ENCODE results near the gene NOSIP. TPM values are rescaled to one million over a fixed set of nuclear protein-coding genes. Genes with fewer than 3 reads are reported as not detected.

NOSIP gene
- polyA plus RNA-seq, 1 of the 3 experiments (the other 2 are of a cell fraction) = 128 TPM

DNA sequence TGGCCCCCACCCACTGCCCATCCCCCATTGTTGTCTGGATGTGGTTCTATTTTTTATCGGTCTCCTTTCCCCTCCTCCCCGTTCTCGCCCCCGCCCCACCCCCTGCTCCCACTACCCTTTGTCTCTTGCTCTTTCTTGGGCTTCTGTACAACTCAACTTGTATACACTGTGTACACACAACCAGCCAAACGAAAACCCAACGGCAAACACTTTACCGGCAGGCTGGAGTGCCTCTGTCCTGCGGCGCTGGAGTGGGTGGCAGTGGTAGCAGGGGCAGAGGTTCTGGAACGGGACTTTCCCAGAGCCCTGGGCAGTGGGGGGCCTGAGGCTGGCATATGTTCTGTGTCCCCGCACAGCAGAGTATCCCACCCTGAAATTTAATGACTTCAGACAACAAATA is 45.9 kb upstream of the NOSIP start:
- Histone ChIP-seq H3K4me2 (no peak overlapping the region), H3K79me2 (ENCODE audit: insufficient read depth) (0 out of 2 replicates have a peak, but pooled peaks cover 2% of the 10 kb centered on the region), H3K4me3 (ENCODE audit: low read depth in 2 of 2, low read length in 1 of 2) (no peak overlapping the region), H4K20me1 (ENCODE audit: insufficient read depth) (peaks cover 3% of the 10 kb centered on the region; the same call in 1 of the 2 replicates), H3F3A (replicated peaks; ENCODE audit: insufficient read depth) (peaks cover 14% of the 10 kb centered on the region), H3K27me3 (ENCODE audit: insufficient read depth) (no peaks in the 10 kb centered on the region), H3K9ac (no peak overlapping the region), H3K4me1 (ENCODE audit: control insufficient read depth in 1 of 2, insufficient read depth in 2 of 2, low read depth in 1 of 2, low read length in 1 of 2) (peaks cover 6 to 7% of the 10 kb centered on the region in 2 experiments; a peak in 3 of 4 replicates), H3K27ac (ENCODE audit: low read depth in 2 of 2, low read length in 1 of 2) (no peak overlapping the region), H3K9me2 (no peaks in the 10 kb centered on the region), H3K9me3 (no peaks in the 10 kb centered on the region), H2AFZ (ENCODE audit: low read depth) (no peak overlapping the region), H3K36me3 (replicated peaks in 1 of 2; ENCODE audit: control insufficient read depth in 1 of 2, insufficient read depth in 2 of 2, low read length in 1 of 2) (peaks cover 12 to 26% of the 10 kb centered on the region in 2 experiments)
- ChIA-PET POLR2A (interaction anchor here (0.6 kb wide), 1 partner anchor 657 kb away, joined by 3 read pairs; no protein-coding TSS in a partner anchor), CTCF (no interaction called here)
- DNase-seq = no peak
- TF ChIP-seq POLR2AphosphoS5 (IDR thresholded peaks at IDR 0.05; ENCODE audit: low read depth, low read length) (no peak), USF2 (IDR thresholded peaks at IDR 0.05; ENCODE audit: borderline replicate concordance, low read depth, low read length) (no peak)
- WGBS (ENCODE audit: low lambda C conversion rate) = 91% methylated on average over 11 of the region's 11 CpGs

DNA sequence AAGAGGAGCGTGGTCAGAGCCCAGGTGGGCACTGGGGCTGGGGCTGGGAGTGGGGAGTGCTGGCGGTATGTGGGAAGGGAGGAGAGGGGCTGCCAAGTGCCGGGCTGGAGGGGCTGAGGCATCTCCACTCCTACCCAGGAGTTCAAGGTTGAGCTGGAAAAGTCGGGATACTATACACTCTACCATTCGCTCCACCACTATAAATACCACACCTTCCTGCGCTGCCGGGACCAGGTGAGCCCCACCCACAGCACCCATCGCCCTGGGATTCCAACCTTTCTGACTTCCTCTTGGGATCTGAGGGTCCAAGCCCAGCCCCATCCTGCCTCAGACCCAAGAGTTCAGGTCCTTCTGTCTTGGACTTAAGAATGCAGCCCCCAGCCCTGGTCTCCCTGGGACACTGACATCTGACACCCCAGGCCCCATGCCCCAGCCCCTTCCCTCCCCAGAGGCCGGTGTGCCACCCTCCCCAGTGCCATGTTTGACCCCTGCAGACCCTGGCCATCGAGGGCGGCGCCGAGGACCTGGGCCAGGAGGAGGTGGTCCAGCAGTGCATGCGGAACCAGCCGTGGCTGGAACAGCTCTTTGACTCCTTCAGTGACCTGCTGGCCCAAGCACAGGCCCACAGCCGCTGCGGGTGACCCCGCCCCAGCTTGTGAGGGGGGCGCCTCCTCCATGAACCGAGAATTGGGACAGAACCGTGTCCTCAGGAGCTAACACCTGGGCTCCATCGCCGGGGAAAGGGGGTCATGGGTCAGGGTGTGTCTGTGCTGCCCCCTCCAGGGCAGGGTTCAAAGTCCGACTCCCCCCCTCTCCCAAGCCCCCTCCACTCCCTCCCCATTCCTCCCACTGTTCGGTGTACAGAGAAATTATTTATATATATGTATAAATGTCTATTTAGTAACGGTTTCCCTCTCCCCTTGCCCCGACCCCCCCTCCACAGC is 44.9 kb upstream of the NOSIP start:
- no peak overlapping the region for H3K4me2 ChIP-seq
- H3K27ac ChIP-seq (ENCODE audit: low read depth in 2 of 2, low read length in 1 of 2) = no peak overlapping the region
- H4K20me1 ChIP-seq (ENCODE audit: insufficient read depth) = 0 out of 2 replicates have a peak, but pooled peaks cover 3% of the 10 kb centered on the region
- TF ChIP-seq RXRA (IDR thresholded peaks at IDR 0.05; ENCODE audit: borderline replicate concordance, low read depth) (no peak), GABPA (IDR thresholded peaks at IDR 0.05; ENCODE audit: low read depth) (no peak), ELF1 (IDR thresholded peaks at IDR 0.05) (no peak), NFIC (IDR thresholded peaks at IDR 0.05; ENCODE audit: borderline replicate concordance) (no peak), NRF1 (IDR thresholded peaks at IDR 0.05; ENCODE audit: low read depth, low read length) (no peak), FOXM1 (IDR thresholded peaks at IDR 0.05; ENCODE audit: low read depth) (no peak), JUND (IDR thresholded peaks at IDR 0.05) (no peak), FOXJ3 (CRISPR knock-in tag; IDR thresholded peaks at IDR 0.05) (no peak), GATA2 (CRISPR knock-in tag; IDR thresholded peaks at IDR 0.05) (no peak), TEAD4 (IDR thresholded peaks at IDR 0.05; ENCODE audit: borderline replicate concordance, insufficient read depth) (no peak), SIN3A (IDR thresholded peaks at IDR 0.05; ENCODE audit: borderline replicate concordance, low read depth, low read length) (no peak), IRF3 (IDR thresholded peaks at IDR 0.05; ENCODE audit: low read depth, low read length) (no peak), MEF2A (IDR thresholded peaks at IDR 0.05; ENCODE audit: borderline replicate concordance, low read depth) (no peak), FOSL2 (IDR thresholded peaks at IDR 0.05; ENCODE audit: borderline replicate concordance, low read depth) (no peak)
- TF ChIP-seq, protein P1, sequence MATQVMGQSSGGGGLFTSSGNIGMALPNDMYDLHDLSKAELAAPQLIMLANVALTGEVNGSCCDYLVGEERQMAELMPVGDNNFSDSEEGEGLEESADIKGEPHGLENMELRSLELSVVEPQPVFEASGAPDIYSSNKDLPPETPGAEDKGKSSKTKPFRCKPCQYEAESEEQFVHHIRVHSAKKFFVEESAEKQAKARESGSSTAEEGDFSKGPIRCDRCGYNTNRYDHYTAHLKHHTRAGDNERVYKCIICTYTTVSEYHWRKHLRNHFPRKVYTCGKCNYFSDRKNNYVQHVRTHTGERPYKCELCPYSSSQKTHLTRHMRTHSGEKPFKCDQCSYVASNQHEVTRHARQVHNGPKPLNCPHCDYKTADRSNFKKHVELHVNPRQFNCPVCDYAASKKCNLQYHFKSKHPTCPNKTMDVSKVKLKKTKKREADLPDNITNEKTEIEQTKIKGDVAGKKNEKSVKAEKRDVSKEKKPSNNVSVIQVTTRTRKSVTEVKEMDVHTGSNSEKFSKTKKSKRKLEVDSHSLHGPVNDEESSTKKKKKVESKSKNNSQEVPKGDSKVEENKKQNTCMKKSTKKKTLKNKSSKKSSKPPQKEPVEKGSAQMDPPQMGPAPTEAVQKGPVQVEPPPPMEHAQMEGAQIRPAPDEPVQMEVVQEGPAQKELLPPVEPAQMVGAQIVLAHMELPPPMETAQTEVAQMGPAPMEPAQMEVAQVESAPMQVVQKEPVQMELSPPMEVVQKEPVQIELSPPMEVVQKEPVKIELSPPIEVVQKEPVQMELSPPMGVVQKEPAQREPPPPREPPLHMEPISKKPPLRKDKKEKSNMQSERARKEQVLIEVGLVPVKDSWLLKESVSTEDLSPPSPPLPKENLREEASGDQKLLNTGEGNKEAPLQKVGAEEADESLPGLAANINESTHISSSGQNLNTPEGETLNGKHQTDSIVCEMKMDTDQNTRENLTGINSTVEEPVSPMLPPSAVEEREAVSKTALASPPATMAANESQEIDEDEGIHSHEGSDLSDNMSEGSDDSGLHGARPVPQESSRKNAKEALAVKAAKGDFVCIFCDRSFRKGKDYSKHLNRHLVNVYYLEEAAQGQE (IDR thresholded peaks at IDR 0.05; ENCODE audit: low read depth, low read length) = no peak
- TF ChIP-seq, protein P2, sequence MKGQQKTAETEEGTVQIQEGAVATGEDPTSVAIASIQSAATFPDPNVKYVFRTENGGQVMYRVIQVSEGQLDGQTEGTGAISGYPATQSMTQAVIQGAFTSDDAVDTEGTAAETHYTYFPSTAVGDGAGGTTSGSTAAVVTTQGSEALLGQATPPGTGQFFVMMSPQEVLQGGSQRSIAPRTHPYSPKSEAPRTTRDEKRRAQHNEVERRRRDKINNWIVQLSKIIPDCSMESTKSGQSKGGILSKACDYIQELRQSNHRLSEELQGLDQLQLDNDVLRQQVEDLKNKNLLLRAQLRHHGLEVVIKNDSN (IDR thresholded peaks at IDR 0.05; ENCODE audit: borderline replicate concordance, low read depth) = no peak
- ChIA-PET POLR2A (no interaction called here), CTCF (no interaction called here)
- H3K27me3 ChIP-seq (ENCODE audit: insufficient read depth) = no peaks in the 10 kb centered on the region
- WGBS (ENCODE audit: low lambda C conversion rate) = 92% methylated on average over 10 of the region's 27 CpGs
- no peaks in the 10 kb centered on the region for H3K9me3 ChIP-seq
- peaks cover 6% of the 10 kb centered on the region for H3F3A ChIP-seq (replicated peaks; ENCODE audit: insufficient read depth)
- no peak overlapping the region for H3K4me3 ChIP-seq (ENCODE audit: low read depth in 2 of 2, low read length in 1 of 2)
- H2AFZ ChIP-seq (ENCODE audit: low read depth) = no peak overlapping the region
- H3K79me2 ChIP-seq (ENCODE audit: insufficient read depth) = 0 out of 2 replicates have a peak, but pooled peaks cover 4% of the 10 kb centered on the region
- H3K9ac ChIP-seq = no peak overlapping the region
- peaks cover 15 to 26% of the 10 kb centered on the region in 2 experiments for H3K36me3 ChIP-seq (replicated peaks in 1 of 2; ENCODE audit: control insufficient read depth in 1 of 2, insufficient read depth in 2 of 2, low read length in 1 of 2)
- DNase-seq = no peak
- no peaks in the 10 kb centered on the region for H3K9me2 ChIP-seq
- no peaks in the 10 kb centered on the region for H3K4me1 ChIP-seq (ENCODE audit: control insufficient read depth in 1 of 2, insufficient read depth in 2 of 2, low read depth in 1 of 2, low read length in 1 of 2)
